ENCODE data around the gene MPO.

MPO gene

DNA sequence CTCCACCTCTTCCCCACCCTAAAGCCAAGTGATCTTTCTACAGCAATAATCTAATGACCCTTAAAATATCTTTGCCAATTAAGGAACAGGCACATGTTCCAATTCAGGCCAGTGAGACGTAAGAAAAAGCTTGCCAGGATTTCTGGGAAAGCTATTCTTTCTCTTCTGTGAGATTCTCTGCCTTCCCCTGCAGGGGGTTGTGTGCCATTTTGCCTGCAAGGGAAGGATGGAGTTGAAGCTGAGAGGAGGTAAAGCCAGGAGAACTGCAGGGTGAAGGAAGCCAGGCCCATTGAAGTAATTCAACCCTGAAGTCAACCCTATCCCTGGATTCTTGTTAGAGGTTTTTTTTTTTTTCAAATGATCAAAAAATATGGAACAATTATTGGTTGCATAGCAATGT lies 51.4 kb downstream of the MPO start:
- DNase-seq = no peak

DNA sequence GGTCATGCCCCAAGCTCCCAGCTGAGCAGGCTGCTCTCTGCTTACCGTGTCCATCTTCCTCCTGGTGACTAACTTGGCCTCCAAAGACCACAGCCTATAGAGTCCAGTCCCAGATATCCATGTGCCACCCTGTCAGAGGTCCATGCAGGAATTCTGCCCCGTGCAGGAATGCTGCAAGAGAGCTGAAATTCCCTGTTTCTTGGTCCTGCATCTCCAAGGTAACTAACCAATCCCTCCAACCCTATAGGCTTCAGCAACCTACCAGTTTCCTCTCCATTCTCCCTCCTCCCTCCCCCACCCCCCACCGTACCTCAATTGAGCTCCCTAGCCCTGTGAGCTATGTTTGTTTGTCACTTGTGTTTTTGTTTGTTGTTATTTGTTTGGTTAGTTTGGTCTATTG lies 52.1 kb downstream of the MPO start:
- DNase-seq = no peak

DNA sequence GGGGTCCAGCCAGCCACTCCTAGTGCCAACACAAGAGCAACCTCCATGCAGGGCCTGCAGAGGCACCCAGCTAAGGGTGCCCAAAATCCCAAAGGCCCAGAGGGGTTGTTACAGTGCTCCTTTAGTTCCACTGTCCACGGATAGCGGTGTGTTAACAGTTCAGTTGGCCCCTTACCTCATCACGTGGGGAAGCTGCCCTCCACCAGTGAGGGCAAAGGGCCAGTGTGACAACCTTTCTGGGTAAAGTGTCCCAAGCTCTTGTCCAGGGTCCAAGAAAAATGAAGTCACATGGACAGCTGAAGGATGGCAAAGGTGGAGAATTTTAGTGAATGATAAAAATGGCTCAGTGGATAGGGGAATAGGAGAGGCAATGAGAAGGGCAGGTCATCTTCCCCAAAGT lies 53.0 kb downstream of the MPO start:
- no peak for DNase-seq

DNA sequence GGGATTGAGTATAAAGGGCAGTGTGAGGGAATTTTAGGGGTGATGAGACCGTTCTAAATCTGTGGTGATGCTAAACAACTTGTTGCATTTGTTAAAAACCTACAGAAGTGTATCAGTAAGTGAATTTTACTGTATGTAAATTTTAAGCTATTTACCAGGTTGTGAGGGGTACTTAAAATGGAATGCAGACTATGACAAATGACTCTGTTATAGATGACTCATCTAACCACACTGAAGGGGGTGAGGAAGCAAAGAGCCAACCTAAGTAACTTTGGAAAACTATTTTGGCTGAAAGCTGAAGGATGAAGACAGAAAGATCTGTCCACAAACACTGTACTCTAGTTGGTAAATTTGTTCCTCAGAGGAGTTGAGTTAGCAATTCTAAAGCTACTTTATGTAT lies 56.4 kb downstream of the MPO start:
- no peak for DNase-seq

All from activated naive CD4-positive, alpha-beta T cell treated with Interleukin-2 at 50 U/mL for 16 hours (primary cell).